HepG2 (cell line): ENCODE results near the gene TMEM44. TPM values are rescaled to one million over a fixed set of nuclear protein-coding genes. Genes with fewer than 3 reads are reported as not detected.

Experiments used
- ATAC-seq: fragments of 200-7000 bp; cut with Tn5 transposase; 3 replicates; pipeline ENCODE4 v1.9.1; 2020; ENCODE audit warnings: mild to moderate bottlenecking, moderate library complexity
- BruUV-seq: library from RNA; stranded (reverse); fragments of 400-500 nt; replicated peaks from 2 replicates; lab custom pipeline; 2021; lab: Mats Ljungman, UMichigan
- CTCF ChIA-PET: fragments of 300-600 bp; formaldehyde crosslinking; extraction: SDS; loops from one replicate; lab custom pipeline; 2021; ENCODE audit warnings: low total read pairs, inconsistent platforms, low intra/inter-chr PET ratio; lab: Yijun Ruan, JAX
- POLR2A ChIA-PET: fragments of 350-600 bp; sonication (Branson Sonifier 250); formaldehyde crosslinking; loops from one replicate; lab custom pipeline; 2020; ENCODE audit warnings: antibody characterized with exemption, inconsistent platforms; lab: Yijun Ruan, JAX
- DNase-seq: peaks from one replicate; pipeline ENCODE4 v3.0.0-alpha.2; 2015; ENCODE audit warnings: low spot score
- FAIRE-seq: peaks from 3 replicates; lab custom pipeline; 2011; peaks lifted over from hg19 to GRCh38; lab: Jason Lieb, UNC
- H2AFZ ChIP-seq: one replicate; pipeline ENCODE4 v1.6.1; 2011; ENCODE audit warnings: low read length, inconsistent platforms
- H3K27ac ChIP-seq: fragments of 300-600 bp; 3 replicates; pipeline ENCODE4 v1.8.0; 2011; ENCODE audit warnings: mixed run types, mild to moderate bottlenecking, mixed read lengths, low read length, inconsistent platforms; ENCODE audit not compliant: insufficient read depth; ENCODE audit errors: extremely low read length
- H3K27me3 ChIP-seq, 2 experiments: fragments of 200-600 bp in 1 of 2; 2 replicates in 1 of 2; 3 replicates in 1 of 2; pipeline versions ENCODE4 v1.6.0 to v1.8.0; 2011; ENCODE audit warnings: low read length in 2 of 2, mild to moderate bottlenecking in 2 of 2, moderate library complexity in 2 of 2, inconsistent platforms in 1 of 2; ENCODE audit not compliant: insufficient read depth in 2 of 2, control insufficient read depth in 1 of 2
- H3K36me3 ChIP-seq, 2 experiments: fragments of 200-600 bp in 1 of 2; replicated peaks in 1 of 2; 2 replicates in 1 of 2; 3 replicates in 1 of 2; pipeline versions ENCODE4 v1.5.1 to v1.8.0; 2011; ENCODE audit warnings: low read length in 2 of 2, inconsistent platforms in 1 of 2; ENCODE audit not compliant: insufficient read depth in 2 of 2, control insufficient read depth in 1 of 2
- H3K4me1 ChIP-seq: 2 replicates; pipeline ENCODE4 v1.5.1; 2012; ENCODE audit warnings: low read length, inconsistent platforms; ENCODE audit not compliant: insufficient read depth
- H3K4me2 ChIP-seq: 2 replicates; pipeline ENCODE4 v1.6.0; 2011; ENCODE audit warnings: low read depth, low read length, inconsistent platforms
- H3K4me3 ChIP-seq, 3 experiments: fragments of 200-600 bp in 1 of 3; sonication (generic), shearing (Covaris generic) in 1 of 3; replicated peaks in 1 of 3; 2 replicates each; pipeline ENCODE4 v1.5.1; 2011 to 2016; ENCODE audit warnings: low read length in 3 of 3, inconsistent platforms in 2 of 3, low read depth in 2 of 3, mild to moderate bottlenecking in 2 of 3, control low read depth in 1 of 3, mixed read lengths in 1 of 3; ENCODE audit not compliant: insufficient read depth in 1 of 3
- H3K79me2 ChIP-seq: one replicate; pipeline ENCODE4 v1.6.1; 2011; ENCODE audit warnings: low read length, inconsistent platforms; ENCODE audit not compliant: insufficient read depth
- H3K9ac ChIP-seq: 2 replicates; pipeline ENCODE4 v1.6.0; 2011; ENCODE audit warnings: mild to moderate bottlenecking, low read depth, low read length, inconsistent platforms; ENCODE audit not compliant: insufficient read depth
- H3K9me3 ChIP-seq: 2 replicates; pipeline ENCODE4 v1.5.1; 2012; ENCODE audit warnings: mild to moderate bottlenecking, low read length
- H4K20me1 ChIP-seq: 2 replicates; pipeline ENCODE4 v1.6.0; 2011; ENCODE audit warnings: inconsistent platforms, mild to moderate bottlenecking, low read length, moderate library complexity; ENCODE audit not compliant: insufficient read depth
- ELF4 ChIP-seq: sonication (generic); formaldehyde crosslinking; IDR thresholded peaks from 2 replicates; pipeline ENCODE4 v1.5.0; 2020; ENCODE audit warnings: missing genetic modification reagents, mild to moderate bottlenecking, moderate library complexity, borderline replicate concordance
- IKZF5 ChIP-seq: IDR thresholded peaks from 2 replicates; pipeline ENCODE4 v1.6.1; 2018; ENCODE audit warnings: missing genetic modification reagents, mild to moderate bottlenecking, missing compliant biosample characterization
- RXRB ChIP-seq: IDR thresholded peaks from 2 replicates; pipeline ENCODE4 v1.6.1; 2016; ENCODE audit warnings: borderline replicate concordance, missing genetic modification reagents, missing compliant biosample characterization
- ZNF143 ChIP-seq: sonication (generic); formaldehyde crosslinking; IDR thresholded peaks from 2 replicates; pipeline ENCODE4 v1.4.0; 2020; ENCODE audit warnings: missing genetic modification reagents
- ZNF768 ChIP-seq: sonication (generic); formaldehyde crosslinking; IDR thresholded peaks from 2 replicates; pipeline ENCODE4 v1.4.0; 2020; ENCODE audit warnings: missing genetic modification reagents
- ZNF790 ChIP-seq: sonication (generic); formaldehyde crosslinking; IDR thresholded peaks from 2 replicates; pipeline ENCODE4 v1.8.0; 2022; ENCODE audit warnings: missing genetic modification reagents, mild to moderate bottlenecking, borderline replicate concordance
- WGBS: methylation state at CpG from one replicate; pipeline ENCODE4 v1.1.6; 2017; ENCODE audit warnings: low lambda C conversion rate; 5-methylcytosine and 5-hydroxymethylcytosine counted together
- in situ Hi-C: cut with HindIII; loops from 2 replicates; pipeline ENCODE4 v1.10.0; 2017; ENCODE audit warnings: low pct_unique_long_range_greater_than_20kb; ENCODE audit not compliant: extremely low pct_ligation_motif_present
- intact Hi-C: fragments of 100-400 bp; cut with micrococcal nuclease; formaldehyde crosslinking; loops from one replicate; pipeline ENCODE4 v1.10.0; 2022; ENCODE audit not compliant: unreplicated experiment
- polyA plus RNA-seq, 8 experiments: library from polyadenylated mRNA; depleted of rRNA in 3 of 8; stranded (reverse) in 7 of 8; unstranded in 1 of 8; fragments of >200 nt; fragmentation: Illumina TruSeq in 4 of 8; extraction: Trizol in 4 of 8; gene quantifications; 2 replicates each; pipeline versions ENCODE4 v1.2.1 to v1.2.3, GENCODE V29; 2011 to 2016; ENCODE audit warnings: low read depth in 4 of 8, missing spikeins in 1 of 8, mixed read lengths in 1 of 8; ENCODE audit not compliant: insufficient read depth in 1 of 8
- total RNA-seq, 5 experiments: library from RNA; depleted of rRNA; stranded (reverse); fragments of >200 nt; fragmentation: Illumina TruSeq; extraction: Trizol; gene quantifications; 2 replicates each; pipeline ENCODE4 v1.2.3, GENCODE V29; 2016; ENCODE audit warnings: low read depth in 1 of 5
- TF ChIP-seq, protein P1 (sequence below): IDR thresholded peaks from 2 replicates; pipeline ENCODE4 v1.6.1; 2016; ENCODE audit warnings: missing compliant biosample characterization, missing genetic modification reagents, borderline replicate concordance
- TF ChIP-seq, protein P2 (sequence below): sonication (generic); formaldehyde crosslinking; IDR thresholded peaks from 2 replicates; pipeline ENCODE4 v1.5.1; 2020; ENCODE audit warnings: mild to moderate bottlenecking, missing genetic modification reagents, borderline replicate concordance
- TF ChIP-seq, protein P3 (sequence below): sonication (generic); formaldehyde crosslinking; IDR thresholded peaks from 2 replicates; pipeline ENCODE4 v1.4.0; 2020; ENCODE audit warnings: mild to moderate bottlenecking, missing genetic modification reagents

Gene TMEM44
- total and polyA plus RNA-seq, 2 of the 13 experiments (the other 11 are each of a cell fraction or from before 2014, with no cell fraction given) = 7.3 to 13.8 TPM

DNA sequence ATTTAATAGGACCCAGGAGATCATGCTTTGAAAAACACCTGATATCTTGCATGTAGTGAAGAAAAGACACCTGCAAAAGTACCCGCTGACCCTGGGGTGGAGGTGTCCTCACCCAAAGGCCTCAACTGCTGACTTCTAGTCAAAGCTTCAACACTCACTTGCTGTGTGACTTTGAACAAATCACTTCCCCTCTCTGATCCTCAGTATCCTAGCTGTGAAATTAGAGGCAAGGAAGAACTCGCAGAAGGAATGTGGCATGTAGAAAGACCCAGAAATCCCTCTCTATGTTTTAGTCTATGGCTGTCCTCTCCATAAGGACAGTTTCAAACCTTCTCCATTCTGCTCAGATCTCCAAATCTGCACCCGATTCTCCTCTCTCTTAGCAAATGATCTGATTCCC, 93.7 kb downstream of the TMEM44 start:
- H3K4me3 ChIP-seq = no peak overlapping the region
- ChIA-PET CTCF (no interaction called here), POLR2A (no interaction called here)
- TF ChIP-seq ZNF768 (CRISPR knock-in tag) (peak; percentile 78; the same call in 1 of the 2 replicates), ZNF790 (CRISPR knock-in tag) (no peak)
- TF ChIP-seq, protein P1, sequence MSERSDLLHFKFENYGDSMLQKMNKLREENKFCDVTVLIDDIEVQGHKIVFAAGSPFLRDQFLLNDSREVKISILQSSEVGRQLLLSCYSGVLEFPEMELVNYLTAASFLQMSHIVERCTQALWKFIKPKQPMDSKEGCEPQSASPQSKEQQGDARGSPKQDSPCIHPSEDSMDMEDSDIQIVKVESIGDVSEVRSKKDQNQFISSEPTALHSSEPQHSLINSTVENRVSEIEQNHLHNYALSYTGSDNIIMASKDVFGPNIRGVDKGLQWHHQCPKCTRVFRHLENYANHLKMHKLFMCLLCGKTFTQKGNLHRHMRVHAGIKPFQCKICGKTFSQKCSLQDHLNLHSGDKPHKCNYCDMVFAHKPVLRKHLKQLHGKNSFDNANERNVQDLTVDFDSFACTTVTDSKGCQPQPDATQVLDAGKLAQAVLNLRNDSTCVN = no peak
- TF ChIP-seq, protein P2, sequence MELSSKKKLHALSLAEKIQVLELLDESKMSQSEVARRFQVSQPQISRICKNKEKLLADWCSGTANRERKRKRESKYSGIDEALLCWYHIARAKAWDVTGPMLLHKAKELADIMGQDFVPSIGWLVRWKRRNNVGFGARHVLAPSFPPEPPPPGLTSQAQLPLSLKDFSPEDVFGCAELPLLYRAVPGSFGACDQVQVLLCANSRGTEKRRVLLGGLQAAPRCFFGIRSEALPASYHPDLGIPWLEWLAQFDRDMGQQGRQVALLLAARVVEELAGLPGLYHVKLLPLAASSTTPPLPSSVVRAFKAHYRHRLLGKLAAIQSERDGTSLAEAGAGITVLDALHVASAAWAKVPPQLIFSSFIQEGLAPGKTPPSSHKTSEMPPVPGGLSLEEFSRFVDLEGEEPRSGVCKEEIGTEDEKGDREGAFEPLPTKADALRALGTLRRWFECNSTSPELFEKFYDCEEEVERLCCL (CRISPR knock-in tag) = no peak
- H3K27ac ChIP-seq = no peak overlapping the region
- 95% methylated on average over 3 of the region's 3 CpGs for WGBS
- H3K79me2 ChIP-seq = no peaks in the 10 kb centered on the region
- intact Hi-C loops (no loop called here), in situ Hi-C loops (no loop called here)
- H3K9ac ChIP-seq = no peak overlapping the region
- no peaks in the 10 kb centered on the region for H3K27me3 ChIP-seq
- FAIRE-seq (no peak), DNase-seq (no peak), ATAC-seq (no peak)
- H3K36me3 ChIP-seq = no peaks in the 10 kb centered on the region
- H3K9me3 ChIP-seq = peaks cover 6% of the 10 kb centered on the region
- H4K20me1 ChIP-seq = no peaks in the 10 kb centered on the region
- H3K4me1 ChIP-seq = peaks cover 67% of the 10 kb centered on the region
- H3K4me2 ChIP-seq = no peak overlapping the region
- BruUV-seq = no TSS peak
- H2AFZ ChIP-seq = no peak overlapping the region

GRCh38 chr3:194537732-194538247, 95.4 kb downstream of the TMEM44 start:
- in situ Hi-C loops (no loop called here), intact Hi-C loops (loop anchor here (1.0 kb wide), 2 partner anchors 35 to 65 kb away; no protein-coding TSS in a partner anchor)
- DNase-seq (peak; percentile 67), ATAC-seq (peak; percentile 70), FAIRE-seq (peak; percentile 12)
- Histone ChIP-seq H3K4me2 (peak overlapping the region; percentile 86), H2AFZ (peak overlapping the region; percentile 22), H4K20me1 (no peaks in the 10 kb centered on the region), H3K9ac (peak overlapping the region; percentile 68; the same call in 1 of the 2 replicates), H3K27ac (peak overlapping the region; percentile 91), H3K27me3 (no peaks in the 10 kb centered on the region), H3K79me2 (no peaks in the 10 kb centered on the region), H3K4me3 (peak overlapping the region in 1 of 3 experiments; percentile 57; a peak in 4 of 6 replicates), H3K4me1 (peaks cover 56% of the 10 kb centered on the region), H3K9me3 (peaks cover 13% of the 10 kb centered on the region), H3K36me3 (no peaks in the 10 kb centered on the region)
- POLR2A ChIA-PET = interaction anchor here (1.0 to 2.6 kb wide), 10 partner anchors 17 to 53 kb away, joined by 3 to 11 read pairs (median 6); no protein-coding TSS in a partner anchor
- CTCF ChIA-PET = no interaction called here
- BruUV-seq = no TSS peak
- 12% methylated on average over 7 of the region's 8 CpGs for WGBS
- TF ChIP-seq ZNF143 (CRISPR knock-in tag) (0 out of 2 replicates have a peak, but pooled peaks have one; percentile 9), ELF4 (peak; percentile 65; the same call in 1 of the 2 replicates), IKZF5 (CRISPR knock-in tag) (no peak), RXRB (CRISPR knock-in tag) (peak; percentile 51; the same call in 1 of the 2 replicates)
- TF ChIP-seq, protein P3, sequence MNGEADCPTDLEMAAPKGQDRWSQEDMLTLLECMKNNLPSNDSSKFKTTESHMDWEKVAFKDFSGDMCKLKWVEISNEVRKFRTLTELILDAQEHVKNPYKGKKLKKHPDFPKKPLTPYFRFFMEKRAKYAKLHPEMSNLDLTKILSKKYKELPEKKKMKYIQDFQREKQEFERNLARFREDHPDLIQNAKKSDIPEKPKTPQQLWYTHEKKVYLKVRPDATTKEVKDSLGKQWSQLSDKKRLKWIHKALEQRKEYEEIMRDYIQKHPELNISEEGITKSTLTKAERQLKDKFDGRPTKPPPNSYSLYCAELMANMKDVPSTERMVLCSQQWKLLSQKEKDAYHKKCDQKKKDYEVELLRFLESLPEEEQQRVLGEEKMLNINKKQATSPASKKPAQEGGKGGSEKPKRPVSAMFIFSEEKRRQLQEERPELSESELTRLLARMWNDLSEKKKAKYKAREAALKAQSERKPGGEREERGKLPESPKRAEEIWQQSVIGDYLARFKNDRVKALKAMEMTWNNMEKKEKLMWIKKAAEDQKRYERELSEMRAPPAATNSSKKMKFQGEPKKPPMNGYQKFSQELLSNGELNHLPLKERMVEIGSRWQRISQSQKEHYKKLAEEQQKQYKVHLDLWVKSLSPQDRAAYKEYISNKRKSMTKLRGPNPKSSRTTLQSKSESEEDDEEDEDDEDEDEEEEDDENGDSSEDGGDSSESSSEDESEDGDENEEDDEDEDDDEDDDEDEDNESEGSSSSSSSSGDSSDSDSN = 0 out of 2 replicates have a peak, but pooled peaks have one; percentile 12
